Measurements from ENCODE around the gene HRH2.
"Not testable (repeated sequence)": the region's sequence is repeated elsewhere in the genome, so short reads cannot be mapped to it uniquely, and the experiment has no call there.

The HRH2 gene

DNA sequence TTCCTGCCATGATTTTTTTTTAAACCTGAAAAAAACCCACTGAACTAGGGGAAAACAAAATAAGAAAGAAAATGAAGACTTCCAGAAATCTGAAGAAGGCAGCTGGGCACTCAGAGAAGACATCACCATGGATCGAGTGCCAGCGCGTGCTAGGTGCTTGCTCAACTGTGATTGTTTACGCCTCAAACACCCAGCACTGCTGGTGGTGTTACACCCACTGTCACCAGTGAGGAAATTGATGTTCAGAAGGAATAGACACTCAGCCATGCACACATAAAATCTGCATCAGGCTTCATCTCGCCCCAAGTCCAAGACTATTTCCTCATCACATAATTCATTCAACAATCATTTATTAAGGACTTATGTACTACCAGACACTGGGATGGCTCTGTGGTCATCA lies 82.1 kb downstream of the HRH2 start:
- no peak for DNase-seq (ENCODE audit: low read depth)

DNA sequence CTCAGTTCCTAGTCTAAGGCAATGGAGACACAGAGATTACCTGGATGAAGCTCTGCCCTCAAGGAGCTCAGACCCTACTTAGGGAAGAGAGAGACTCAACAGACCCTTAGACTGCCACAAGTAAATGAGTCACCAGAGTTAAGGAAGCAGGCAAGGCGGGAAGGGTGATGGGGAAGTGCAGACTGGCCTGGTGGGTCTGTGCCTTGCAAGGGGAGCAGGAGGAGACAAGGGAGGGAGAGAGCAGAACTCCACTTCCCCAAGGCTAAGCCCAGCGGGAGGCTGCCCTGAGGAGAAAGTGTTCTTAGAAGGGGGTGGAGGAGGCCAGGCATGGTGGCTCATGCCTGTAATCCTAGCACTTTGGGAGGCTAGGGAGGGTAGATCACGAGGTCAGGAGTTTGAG lies 83.7 kb downstream of the HRH2 start:
- no peak for DNase-seq (ENCODE audit: low read depth)

DNA sequence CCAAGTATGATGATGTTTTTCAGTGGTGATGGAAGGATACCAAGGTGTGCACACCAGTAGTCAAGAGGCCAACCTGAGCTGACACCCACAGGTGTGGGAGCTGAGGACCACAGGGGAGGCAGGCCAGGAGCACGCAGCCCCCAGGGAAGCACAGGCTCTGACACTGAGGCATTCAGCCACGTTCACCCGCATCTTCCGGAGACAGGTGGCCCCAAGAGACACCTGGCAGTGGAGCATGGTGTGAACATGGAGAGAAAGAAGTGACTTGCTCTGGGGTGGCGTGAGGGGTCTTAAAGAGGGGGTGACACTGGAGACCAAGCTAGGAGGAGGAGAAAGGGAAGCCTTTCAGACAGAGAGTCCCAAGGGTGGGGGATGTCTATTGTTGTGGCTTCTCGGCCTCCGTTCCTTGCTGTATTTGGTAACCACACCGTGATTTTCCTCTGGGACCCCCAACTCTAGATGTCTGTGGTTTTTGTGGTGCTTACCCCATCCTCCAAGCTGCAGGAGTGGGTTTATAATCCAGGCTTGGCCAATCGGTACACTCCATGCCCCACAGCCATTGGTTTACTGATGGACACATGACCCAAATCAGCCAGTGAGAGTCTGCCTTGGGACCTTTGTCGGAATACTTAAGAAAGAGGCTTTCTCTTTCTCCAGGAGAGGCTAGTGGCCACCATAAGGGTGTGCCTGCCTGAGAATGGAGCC lies 84.6 kb downstream of the HRH2 start:
- no peak for DNase-seq (ENCODE audit: low read depth)

DNA sequence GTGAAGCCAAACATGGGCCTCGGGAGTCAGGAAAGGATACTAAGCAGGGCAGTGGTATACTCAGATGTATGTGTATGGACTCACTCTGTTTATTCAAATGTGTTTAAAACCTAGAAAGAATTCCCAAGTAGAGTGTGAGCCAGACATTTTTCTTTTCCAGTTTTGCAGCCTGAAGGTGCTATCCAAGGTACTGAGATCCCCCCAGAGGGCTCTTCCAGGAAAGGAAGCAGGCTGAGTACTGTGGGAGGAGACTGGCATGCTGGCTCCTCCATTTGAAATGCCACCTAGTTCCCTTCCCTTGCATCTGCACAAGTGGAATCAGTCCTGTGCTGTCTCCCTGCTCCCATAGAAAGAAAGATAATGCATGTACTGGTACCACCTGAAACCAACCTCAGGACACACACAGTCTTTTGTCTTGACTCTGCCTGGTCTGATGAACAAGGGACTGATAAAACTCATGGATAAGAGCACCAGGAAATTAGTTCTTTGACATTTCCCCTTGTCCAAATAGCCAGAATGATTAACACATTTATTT lies 85.9 kb downstream of the HRH2 start:
- no peak for DNase-seq (ENCODE audit: low read depth)

DNA sequence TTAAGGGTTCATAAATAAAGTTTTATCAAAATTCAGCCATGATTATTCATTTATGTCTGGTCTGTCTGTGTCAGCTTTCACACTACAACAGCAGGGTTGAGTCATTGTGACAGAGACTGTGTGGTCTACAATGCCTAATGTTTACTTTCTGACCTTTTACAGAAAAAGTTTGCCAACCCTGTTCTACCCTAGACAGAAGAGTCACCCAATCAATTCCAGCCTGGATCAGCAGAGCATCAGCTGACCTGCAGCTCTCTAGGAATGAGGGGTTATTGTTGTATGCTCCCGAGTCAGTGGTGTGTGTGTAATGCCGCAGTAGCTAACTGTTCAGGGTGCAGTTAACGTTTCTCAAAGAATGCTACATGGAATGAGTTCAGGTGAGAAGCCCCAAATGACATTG lies 87.3 kb downstream of the HRH2 start:
- DNase-seq (ENCODE audit: low read depth), result no peak

DNA sequence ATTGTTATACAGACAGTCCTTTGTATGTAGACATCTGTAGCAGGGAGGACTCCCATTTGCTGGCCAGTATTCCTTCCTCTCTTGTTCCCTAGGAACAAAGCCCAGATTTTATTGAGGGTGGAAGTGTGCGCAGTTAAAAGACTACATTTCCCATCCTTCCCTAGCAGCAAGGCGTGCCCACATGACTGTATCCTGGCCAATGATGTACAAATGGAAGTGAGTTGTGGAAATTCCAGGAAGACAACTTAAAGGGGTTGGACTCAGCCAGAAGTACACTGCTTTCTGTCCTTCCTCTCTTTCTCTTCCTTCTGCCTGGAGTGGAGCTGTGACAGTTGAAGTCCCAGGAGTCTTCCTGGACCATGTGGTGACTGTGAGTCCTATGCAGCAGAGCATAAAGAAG lies 89.0 kb downstream of the HRH2 start:
- no peak for DNase-seq (ENCODE audit: low read depth)

DNA sequence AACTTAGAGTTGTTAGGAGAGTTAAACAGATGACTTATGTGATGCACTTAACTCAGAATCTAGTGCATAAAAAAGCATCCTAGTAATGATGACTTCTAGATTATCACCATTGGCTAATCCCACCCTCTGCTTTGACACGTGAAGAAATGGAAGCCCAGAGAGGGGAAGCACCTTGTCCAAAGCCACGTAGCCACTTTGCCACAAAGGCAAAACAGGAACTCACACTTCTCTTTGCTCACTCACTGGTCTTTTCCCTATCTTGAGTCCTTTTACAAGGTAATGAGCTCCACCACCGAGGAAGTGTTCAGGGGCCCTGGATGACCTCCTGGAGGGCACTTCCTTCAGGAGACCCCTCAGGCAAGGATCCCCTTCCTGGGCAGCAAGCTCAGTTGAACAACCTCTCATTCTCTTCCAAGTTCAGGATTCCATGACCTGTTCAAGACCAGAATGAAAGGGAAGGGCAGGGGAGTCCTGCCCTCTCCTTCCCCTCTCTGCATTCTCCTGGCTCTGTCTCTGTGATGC lies 89.7 kb downstream of the HRH2 start:
- no peak for DNase-seq (ENCODE audit: low read depth)

DNA sequence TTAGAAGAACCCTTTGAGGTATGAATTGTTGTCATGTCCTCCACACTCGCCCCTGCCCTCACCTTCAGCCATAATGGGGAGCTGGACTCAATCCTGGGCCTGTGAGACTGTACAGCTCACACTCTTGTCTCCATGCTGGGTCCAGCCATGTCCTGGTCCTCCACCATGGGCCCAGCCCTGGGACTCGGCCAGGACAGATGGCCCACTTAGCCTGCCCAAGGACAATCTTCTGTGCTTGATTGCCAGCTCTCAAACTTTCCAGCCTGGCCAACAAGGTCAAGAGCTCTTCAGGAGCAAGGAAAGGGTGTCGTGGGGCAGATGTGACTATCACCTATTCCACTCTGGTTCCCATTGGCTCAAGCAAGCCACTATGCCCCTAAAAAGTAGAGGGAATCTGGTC lies 90.8 kb downstream of the HRH2 start:
- no peak for DNase-seq (ENCODE audit: low read depth)

DNA sequence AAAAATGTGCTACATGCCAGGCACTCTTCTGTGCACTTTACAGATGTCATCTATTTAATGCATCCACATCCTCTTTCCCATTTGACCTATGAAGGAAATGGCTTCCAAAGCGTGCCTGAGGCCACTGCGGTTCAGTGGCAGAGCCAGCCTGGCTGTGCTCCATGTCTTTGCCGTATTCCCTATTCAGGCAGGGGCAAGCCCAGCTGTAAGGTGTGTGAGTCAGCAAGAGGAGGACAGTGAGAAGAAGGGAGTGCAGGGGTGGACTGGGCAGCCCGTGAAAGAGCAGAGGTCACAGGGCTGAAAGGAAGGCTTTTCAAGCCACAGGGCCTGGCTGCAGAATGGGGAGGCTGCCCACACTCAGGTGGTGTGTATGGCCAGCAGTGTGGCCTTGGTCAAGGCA lies 91.7 kb downstream of the HRH2 start:
- DNase-seq (ENCODE audit: low read depth), result no peak

DNA sequence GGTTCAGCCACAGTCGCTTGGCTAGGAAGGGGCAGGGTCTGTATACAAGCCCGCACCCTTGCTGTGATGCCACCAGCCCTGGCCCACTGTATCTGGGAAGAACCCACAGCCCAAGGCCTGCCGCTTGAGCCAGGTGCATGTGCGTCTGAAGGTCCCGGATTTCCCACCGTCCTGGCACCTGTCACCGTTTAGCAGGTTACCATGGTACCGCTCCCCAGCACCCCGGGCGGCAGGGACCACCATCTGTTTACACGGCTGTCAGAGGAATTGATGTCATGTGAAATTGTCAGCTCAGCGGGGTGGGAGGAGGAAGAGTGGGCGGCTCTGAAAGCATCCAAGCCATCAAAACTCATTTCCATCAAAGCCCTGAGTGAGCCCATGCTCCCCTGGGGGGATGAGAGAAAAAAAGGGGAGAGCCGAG lies 92.7 kb downstream of the HRH2 start:
- no peak for DNase-seq (ENCODE audit: low read depth)

DNA sequence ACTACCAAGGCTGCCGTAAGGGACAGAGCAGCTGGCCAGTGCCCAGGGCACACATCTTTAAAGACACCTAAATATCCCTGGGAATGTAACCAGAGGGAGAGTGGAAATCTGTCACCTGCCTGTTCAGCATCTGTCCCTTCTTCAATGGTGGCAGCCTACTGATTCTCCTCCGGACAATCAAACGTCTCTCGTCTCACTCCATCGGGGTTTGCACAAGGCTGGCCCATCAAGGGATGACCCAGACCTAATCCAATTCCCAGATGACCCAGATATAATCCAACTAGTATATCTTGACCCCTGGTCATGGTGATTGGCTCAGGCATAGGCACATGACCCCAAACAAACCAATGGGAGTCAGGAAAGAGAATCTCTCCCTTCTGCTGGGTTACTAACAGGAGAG lies 93.5 kb downstream of the HRH2 start:
- DNase-seq (ENCODE audit: low read depth), result no peak

DNA sequence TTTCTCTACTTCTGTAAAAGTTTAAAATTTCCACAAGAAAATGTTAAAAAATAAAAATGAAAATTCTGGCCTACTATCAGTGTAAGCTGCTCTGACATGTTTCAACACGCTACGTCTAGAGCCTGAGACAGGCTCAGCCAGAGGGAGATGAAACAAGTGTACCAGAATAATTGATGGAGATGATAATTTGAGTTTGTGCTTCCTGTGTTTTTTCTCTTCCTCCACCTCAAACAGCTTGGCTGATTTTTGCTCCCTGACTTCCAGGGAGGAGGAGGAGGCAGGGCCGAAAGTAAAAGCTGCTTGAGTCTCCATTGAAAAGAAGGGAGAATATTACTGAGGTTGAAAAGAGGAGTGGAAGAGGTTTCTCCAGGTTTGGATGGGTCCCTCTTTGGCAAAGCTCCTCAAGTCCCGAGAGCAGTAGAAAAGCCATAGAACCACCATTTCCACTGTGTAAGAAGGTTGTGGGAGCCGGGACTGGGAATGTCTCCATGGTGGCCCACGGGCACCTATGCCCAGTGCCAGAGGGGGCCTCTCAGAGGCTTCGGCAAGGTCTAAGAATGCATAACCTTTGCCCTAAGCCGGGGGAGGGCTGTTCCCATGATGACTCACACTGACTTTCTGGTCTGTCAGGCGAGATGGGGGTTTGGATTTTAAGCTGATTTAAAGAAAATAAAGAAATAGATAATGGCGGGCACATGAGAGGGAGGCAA lies 95.1 kb downstream of the HRH2 start:
- no peak for DNase-seq (ENCODE audit: low read depth)

DNA sequence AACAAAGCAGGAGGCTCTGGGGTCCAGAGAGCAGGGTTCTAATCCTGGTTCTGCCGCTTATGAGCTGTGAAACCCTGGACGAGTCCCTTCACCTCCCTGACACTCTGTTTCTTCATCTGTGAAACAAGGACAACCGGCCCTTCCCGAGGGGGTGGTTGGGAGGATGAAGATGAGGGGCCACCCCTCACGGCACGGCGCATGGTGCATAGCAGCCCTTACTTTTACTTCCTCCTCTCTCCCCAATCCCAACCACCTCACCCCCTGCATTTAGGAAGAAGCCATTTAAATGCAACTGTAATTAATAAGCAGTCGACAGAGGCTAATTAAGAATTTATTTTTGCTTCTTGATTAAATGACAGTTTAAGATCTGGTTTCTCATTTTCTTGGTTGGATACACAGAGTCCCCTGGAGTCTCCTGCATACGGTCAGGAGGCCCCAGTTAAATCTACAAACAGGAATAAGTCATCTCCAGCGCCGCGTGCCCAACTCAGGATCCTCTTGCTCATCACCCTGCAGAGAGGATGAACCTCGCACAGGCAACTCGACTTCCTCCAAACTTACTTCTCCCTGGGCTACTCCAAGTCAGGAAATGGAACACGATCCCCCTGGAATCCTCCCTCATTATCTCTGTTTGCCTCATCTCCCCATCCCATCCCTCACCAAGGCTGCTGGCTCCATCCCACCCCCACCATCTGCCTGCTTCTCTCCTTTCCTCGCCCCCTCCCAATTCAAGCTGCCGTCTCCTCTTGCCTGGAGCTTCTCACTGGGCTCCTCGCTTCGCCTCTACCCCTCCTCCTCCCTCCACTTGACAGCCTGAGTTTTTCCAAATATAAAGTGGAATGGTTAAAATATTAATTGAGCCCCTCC lies 95.9 kb downstream of the HRH2 start:
- no peak for DNase-seq (ENCODE audit: low read depth)

DNA sequence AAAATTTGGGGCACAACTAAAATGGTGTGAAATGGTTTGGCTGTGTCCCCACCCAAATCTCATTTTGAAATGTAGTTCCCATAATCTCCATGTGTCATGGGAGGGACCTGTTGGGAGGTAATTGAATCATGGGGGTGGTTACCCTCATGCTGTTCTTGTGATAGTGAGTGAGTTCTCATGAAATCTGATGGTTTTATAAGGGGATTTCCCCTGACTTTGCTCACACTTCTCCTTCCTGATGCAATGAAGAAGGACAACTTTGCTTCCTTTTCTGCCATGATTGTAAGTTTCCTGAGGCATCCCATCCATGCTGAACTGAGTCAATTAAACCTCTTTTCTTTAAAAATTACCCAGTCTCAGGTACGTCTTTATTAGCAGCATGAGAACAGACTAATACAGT lies 102.1 kb downstream of the HRH2 start:
- not testable (repeated sequence) for DNase-seq (ENCODE audit: low read depth)

Data from fibroblast of the conjunctiva (primary cell).